ENCODE results near the gene OR7A5.

DNA sequence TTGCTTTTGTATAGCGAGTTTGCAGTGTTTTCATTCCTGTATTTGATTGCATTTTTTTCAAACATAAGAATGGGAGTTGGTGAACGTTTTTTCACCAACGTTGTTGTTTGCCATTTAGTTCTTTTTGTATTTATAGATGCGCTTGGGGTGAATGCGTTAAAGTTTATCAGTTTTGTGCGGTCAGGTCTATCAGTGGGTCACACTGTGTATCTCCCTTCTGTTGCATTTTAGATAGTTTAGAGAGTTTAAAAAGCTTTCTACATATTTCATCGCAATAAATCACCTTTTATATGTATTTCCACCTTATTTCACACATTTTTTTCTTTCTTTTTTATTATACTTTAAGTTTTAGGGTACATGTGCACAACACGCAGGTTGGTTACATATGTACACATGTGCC, 16.4 kb downstream of the OR7A5 start:
- TF ChIP-seq, protein P1, sequence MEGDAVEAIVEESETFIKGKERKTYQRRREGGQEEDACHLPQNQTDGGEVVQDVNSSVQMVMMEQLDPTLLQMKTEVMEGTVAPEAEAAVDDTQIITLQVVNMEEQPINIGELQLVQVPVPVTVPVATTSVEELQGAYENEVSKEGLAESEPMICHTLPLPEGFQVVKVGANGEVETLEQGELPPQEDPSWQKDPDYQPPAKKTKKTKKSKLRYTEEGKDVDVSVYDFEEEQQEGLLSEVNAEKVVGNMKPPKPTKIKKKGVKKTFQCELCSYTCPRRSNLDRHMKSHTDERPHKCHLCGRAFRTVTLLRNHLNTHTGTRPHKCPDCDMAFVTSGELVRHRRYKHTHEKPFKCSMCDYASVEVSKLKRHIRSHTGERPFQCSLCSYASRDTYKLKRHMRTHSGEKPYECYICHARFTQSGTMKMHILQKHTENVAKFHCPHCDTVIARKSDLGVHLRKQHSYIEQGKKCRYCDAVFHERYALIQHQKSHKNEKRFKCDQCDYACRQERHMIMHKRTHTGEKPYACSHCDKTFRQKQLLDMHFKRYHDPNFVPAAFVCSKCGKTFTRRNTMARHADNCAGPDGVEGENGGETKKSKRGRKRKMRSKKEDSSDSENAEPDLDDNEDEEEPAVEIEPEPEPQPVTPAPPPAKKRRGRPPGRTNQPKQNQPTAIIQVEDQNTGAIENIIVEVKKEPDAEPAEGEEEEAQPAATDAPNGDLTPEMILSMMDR (IDR thresholded peaks at IDR 0.05), result no peak
- TF ChIP-seq POLR2A (IDR thresholded peaks at IDR 0.05), result no peak
- TF ChIP-seq POLR2AphosphoS5 (IDR thresholded peaks at IDR 0.05), result no peak

Measured in stomach (tissue), 4 donors.